HTR-8/SVneo (cell line): ENCODE results near the gene TPGS2.

Source experiments
- DNase-seq: peaks from one replicate; pipeline ENCODE4 v3.0.0; 2011; ENCODE audit warnings: low spot score, mixed read lengths; ENCODE audit not compliant: insufficient read length
- FAIRE-seq: peaks from 2 replicates; lab custom pipeline; 2011; peaks lifted over from hg19 to GRCh38; lab: Jason Lieb, UNC

The TPGS2 gene

GRCh38 chr18:36745219-36745975 lies 83.4 kb downstream of the TPGS2 start:
- DNase-seq: no peak

GRCh38 chr18:36744261-36744876 lies 84.4 kb downstream of the TPGS2 start:
- no peak for DNase-seq
- FAIRE-seq: no peak

More at GRCh38 chr18:36745219-36745975, 83.4 kb downstream of the TPGS2 start:
- FAIRE-seq: no peak
